Measurements from ENCODE around the gene NUP205.

- TF ChIP-seq EZH2 (IDR thresholded peaks at IDR 0.05; ENCODE audit: borderline replicate concordance, low read length) = no peak
- no peak for TF ChIP-seq CTCF (IDR thresholded peaks at IDR 0.05; ENCODE audit: low read length)
Observed at GRCh38 chr7:135662373-135663114, 104.8 kb downstream of the NUP205 start, which contains the start of gene STMP1.

All from OCI-LY1 (cell line).